Left ventricle myocardium inferior (tissue), 1 donor: ENCODE measurements around the gene INPP5K. TPM values are rescaled to one million over a fixed set of nuclear protein-coding genes. Genes with fewer than 3 reads are reported as not detected.

Source experiments
- DNase-seq: peaks from one replicate; pipeline ENCODE4 v3.0.0-alpha.2; 2020
- H3K27ac ChIP-seq: fragments of 200-600 bp; replicated peaks from 2 replicates; pipeline ENCODE4 v1.8.0; 2021
- H3K27me3 ChIP-seq: fragments of 200-600 bp; 2 replicates; pipeline ENCODE4 v1.8.0; 2021; ENCODE audit warnings: low read depth
- H3K36me3 ChIP-seq: fragments of 200-600 bp; 2 replicates; pipeline ENCODE4 v1.8.0; 2021
- H3K4me1 ChIP-seq: fragments of 200-600 bp; 2 replicates; pipeline ENCODE4 v1.8.0; 2021
- H3K4me3 ChIP-seq: fragments of 200-600 bp; 2 replicates; pipeline ENCODE4 v1.8.0; 2021; ENCODE audit warnings: mild to moderate bottlenecking, moderate library complexity
- H3K9me3 ChIP-seq: fragments of 200-600 bp; replicated peaks from 2 replicates; pipeline ENCODE4 v1.8.0; 2021
- intact Hi-C: fragments of 100-400 bp; cut with micrococcal nuclease; formaldehyde crosslinking; loops from one replicate; pipeline ENCODE4 v1.11.0; 2022
- total RNA-seq: library from RNA; stranded (reverse); fragmentation: NEBNext Ultra II Directional; extraction: Animal tissue kit (Norgen Biotek cat#: 25700); gene quantifications from one replicate; pipeline ENCODE4 v1.2.1, GENCODE V29; 2021
- TF ChIP-seq, protein P1 (sequence below): fragments of 200-600 bp; IDR thresholded peaks from 2 replicates; pipeline ENCODE4 v1.8.0; 2021; ENCODE audit warnings: antibody characterized with exemption, mild to moderate bottlenecking, borderline replicate concordance
- donor health status: DM: no; HTN: yes; CAD: no; lungs with severe emphysema.

Gene INPP5K
- total RNA-seq, 1 donor from 2014 or later = 35.2 TPM

DNA sequence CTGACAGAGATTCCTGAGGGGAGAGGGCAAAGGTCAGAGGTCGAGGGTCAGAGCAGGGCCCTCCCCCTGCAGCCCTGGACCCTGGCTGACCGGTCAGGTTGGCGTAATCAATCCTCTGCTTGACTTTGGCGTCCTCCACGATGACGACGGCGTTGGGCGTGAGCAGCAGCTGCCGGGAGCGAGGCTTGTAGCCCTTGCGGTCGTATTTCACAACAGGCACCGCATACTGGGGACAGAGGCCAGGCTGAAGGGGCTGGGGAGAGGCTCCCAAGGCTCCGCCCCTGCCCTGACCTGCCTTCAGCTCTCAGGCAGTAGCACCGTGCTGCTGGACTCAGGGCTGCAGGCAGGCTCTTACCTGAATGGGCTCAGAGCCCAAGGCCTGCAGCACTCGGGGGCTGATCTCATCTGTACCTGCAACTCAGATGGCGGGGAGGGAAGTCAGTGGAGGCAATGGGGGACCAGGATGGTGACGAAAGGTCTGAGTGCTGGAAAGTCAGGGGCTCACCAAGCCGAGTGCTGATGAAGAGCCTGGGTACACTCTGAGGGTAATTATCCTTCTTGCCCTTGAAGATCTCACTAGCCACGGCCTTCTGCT lies 48.4 kb downstream of the INPP5K start:
- Histone ChIP-seq H3K4me3 (no peak overlapping the region), H3K4me1 (peaks cover 3% of the 10 kb centered on the region), H3K36me3 (peaks cover 88% of the 10 kb centered on the region), H3K27ac (no peak overlapping the region), H3K27me3 (no peaks in the 10 kb centered on the region), H3K9me3 (no peaks in the 10 kb centered on the region)
- TF ChIP-seq, protein P1, sequence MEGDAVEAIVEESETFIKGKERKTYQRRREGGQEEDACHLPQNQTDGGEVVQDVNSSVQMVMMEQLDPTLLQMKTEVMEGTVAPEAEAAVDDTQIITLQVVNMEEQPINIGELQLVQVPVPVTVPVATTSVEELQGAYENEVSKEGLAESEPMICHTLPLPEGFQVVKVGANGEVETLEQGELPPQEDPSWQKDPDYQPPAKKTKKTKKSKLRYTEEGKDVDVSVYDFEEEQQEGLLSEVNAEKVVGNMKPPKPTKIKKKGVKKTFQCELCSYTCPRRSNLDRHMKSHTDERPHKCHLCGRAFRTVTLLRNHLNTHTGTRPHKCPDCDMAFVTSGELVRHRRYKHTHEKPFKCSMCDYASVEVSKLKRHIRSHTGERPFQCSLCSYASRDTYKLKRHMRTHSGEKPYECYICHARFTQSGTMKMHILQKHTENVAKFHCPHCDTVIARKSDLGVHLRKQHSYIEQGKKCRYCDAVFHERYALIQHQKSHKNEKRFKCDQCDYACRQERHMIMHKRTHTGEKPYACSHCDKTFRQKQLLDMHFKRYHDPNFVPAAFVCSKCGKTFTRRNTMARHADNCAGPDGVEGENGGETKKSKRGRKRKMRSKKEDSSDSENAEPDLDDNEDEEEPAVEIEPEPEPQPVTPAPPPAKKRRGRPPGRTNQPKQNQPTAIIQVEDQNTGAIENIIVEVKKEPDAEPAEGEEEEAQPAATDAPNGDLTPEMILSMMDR = no peak
- no peak for DNase-seq
- intact Hi-C loops = no loop called here

DNA sequence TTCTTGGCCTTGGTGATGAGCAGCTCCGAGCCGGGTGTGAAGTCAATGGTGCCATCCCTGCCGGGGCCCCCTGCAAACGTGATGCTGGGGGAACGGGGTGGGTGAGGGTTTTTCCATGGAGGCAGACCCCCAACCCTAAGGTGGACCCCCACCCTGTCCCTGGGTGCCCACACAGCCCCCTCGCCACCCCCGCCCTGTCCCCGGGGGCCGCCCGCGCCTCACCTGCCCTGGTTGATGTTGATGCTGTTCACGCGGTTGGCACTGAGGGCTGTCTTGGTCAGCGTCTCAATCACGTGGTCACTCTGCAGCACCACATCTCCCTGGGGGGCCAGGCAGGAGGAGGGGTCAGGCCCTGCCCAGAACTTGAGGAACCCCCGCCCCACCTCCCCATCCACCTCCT lies 49.2 kb downstream of the INPP5K start:
- Histone ChIP-seq H3K9me3 (no peaks in the 10 kb centered on the region), H3K4me3 (no peak overlapping the region), H3K4me1 (peaks cover 10% of the 10 kb centered on the region), H3K36me3 (peaks cover 81% of the 10 kb centered on the region), H3K27me3 (no peaks in the 10 kb centered on the region), H3K27ac (no peak overlapping the region)
- TF ChIP-seq, protein P1 = no peak
- DNase-seq = no peak
- intact Hi-C loops = no loop called here

DNA sequence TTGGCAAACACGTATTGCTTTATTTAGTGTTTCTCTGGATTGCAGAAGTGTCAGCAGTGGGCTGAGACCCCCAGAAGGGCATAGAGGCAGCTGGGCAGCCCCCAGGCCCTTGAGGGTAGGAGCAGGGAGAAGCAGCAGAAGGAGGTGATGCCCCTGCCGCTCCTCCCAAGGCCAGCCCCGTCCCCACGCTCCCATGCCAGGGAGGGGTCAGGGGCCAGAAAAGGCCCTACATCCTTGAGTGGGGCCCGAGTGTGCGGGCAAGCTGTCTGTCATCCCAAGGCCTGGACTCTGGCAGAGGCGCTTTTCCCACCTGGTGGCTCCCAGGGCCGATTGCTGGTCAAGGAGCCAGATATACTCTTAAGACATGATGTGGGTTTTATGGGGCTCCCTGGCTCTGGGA lies 52.2 kb downstream of the INPP5K start:
- TF ChIP-seq, protein P1 = no peak
- no peak for DNase-seq
- peaks cover 38% of the 10 kb centered on the region for H3K4me1 ChIP-seq
- no peaks in the 10 kb centered on the region for H3K27me3 ChIP-seq
- intact Hi-C loops = no loop called here
- H3K9me3 ChIP-seq = no peaks in the 10 kb centered on the region
- peaks cover 50% of the 10 kb centered on the region for H3K36me3 ChIP-seq
- H3K4me3 ChIP-seq = no peak overlapping the region
- no peak overlapping the region for H3K27ac ChIP-seq

DNA sequence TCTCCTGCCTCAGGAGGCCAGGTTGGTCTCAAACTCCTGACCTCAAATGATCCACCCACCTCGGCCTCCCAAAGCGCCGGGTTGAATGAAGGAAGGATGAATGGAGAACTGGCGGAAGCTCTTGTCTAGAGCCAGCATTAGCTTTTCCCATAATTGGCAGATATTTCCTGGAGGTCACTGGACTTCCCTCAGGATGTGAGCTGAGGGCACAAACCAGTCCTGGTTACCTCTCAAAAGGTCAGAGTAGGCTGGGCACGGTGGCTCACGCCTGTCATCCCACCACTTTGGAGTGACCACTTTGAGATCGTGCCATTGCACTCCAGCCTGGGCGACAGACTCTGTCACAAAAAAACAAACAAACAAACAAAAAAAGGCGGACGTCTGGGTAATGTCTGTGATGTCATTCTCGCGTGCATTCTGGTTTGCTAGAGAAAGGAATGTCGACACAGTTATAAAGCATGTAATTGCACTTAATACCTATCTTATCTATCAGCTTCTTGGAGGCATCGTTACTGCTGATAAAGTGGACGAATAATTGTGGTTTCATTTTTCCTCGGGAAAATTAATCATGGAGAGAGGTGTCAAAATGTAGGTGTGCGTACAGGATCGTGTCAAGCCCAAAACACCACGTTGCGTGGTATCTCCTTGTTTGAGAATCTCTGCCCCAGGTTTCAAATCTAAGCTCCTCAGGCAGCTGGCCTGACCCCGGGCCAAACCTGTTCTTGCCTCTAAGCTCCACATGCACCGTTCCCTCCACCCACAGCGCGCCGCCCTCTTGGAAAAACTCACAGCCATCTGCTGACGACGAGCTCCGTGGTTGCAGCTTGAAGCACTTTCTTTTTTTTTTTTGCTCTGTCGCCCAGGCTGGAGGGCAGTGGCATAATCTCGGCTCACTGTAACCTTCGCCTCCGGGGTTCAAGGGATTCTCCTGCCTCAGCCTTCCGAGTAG lies 54.0 kb downstream of the INPP5K start:
- Histone ChIP-seq H3K4me3 (no peak overlapping the region), H3K4me1 (peaks cover 38% of the 10 kb centered on the region), H3K27me3 (no peaks in the 10 kb centered on the region), H3K27ac (peak overlapping the region; percentile 55), H3K36me3 (peaks cover 35% of the 10 kb centered on the region), H3K9me3 (no peaks in the 10 kb centered on the region)
- DNase-seq = no peak
- TF ChIP-seq, protein P1 = no peak
- intact Hi-C loops = no loop called here

DNA sequence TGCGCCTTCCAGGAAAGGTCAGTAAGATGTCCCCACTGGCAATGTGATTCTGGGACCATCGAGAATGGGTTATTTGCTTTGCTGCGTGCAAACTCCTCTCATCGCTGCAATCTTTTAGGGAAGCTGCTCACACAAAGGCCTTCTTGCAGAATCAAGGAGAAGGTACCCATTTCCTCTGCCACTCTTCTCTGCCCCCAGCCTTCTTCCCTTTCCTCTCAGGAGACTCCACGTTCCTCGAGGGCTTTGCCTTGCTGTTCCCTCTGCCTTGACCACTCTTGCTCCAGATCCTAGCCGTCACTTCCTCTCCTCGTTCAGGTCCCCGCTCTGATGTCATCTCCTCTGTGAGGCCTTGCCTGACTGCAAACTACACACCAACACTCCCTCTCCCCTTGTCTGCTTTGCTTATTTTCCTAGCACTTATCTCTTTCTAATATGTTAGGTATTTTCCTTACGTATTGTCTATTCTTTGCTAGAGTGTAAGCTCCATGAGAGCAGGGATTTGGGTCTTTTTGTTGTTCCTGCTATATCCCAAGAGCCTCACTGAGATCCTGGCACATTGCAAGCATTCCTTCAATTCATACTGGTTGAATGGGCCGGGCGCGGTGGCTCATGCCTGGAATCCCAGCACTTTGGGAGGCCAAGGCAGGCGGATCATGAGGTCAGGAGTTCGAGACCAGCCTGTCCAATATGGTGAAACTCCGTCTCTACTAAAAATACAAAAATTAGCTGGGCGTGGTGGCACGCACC lies 55.0 kb downstream of the INPP5K start:
- Histone ChIP-seq H3K36me3 (peaks cover 24% of the 10 kb centered on the region), H3K9me3 (no peaks in the 10 kb centered on the region), H3K27ac (peak overlapping the region; percentile 86), H3K27me3 (no peaks in the 10 kb centered on the region), H3K4me1 (peaks cover 45% of the 10 kb centered on the region), H3K4me3 (no peak overlapping the region)
- intact Hi-C loops = no loop called here
- DNase-seq = no peak
- TF ChIP-seq, protein P1 = no peak
